ENCODE results near the gene FFAR2.

DNA sequence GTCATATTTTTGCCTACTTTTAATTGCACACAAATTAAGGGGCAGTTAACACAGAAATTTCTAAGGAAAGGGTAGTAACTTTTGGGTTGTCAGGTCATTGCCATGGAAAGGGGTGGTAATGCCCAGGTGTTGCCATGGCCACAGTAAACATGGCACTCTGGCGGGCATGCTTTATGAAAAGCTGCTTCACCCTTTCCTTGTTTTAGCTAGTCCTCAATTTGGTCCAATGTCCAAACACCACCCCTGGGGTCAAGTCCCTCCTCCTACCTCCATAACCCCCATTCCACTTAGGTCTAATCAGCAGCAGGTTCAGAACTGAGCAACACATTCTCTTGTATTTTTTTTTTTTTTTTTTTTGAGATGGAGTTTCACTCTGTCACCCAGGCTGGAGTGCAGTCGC is 6.6 kb downstream of the FFAR2 start:
- TF ChIP-seq, protein P1, sequence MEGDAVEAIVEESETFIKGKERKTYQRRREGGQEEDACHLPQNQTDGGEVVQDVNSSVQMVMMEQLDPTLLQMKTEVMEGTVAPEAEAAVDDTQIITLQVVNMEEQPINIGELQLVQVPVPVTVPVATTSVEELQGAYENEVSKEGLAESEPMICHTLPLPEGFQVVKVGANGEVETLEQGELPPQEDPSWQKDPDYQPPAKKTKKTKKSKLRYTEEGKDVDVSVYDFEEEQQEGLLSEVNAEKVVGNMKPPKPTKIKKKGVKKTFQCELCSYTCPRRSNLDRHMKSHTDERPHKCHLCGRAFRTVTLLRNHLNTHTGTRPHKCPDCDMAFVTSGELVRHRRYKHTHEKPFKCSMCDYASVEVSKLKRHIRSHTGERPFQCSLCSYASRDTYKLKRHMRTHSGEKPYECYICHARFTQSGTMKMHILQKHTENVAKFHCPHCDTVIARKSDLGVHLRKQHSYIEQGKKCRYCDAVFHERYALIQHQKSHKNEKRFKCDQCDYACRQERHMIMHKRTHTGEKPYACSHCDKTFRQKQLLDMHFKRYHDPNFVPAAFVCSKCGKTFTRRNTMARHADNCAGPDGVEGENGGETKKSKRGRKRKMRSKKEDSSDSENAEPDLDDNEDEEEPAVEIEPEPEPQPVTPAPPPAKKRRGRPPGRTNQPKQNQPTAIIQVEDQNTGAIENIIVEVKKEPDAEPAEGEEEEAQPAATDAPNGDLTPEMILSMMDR (conservative IDR thresholded peaks at IDR 0.05; ENCODE audit: low read depth, low read length): no peak
- no peak for TF ChIP-seq EZH2 (IDR thresholded peaks at IDR 0.05; ENCODE audit: low read length, unreplicated experiment)

Measured in PC-3 (cell line).